Inferior parietal cortex (tissue), 1 donor: Measurements from ENCODE around the gene OR10A2.
"Not testable (repeated sequence)": the region's sequence is repeated elsewhere in the genome, so short reads cannot be mapped to it uniquely, and the experiment has no call there.

Experiments
- DNase-seq: peaks from one replicate; pipeline ENCODE4 v3.0.0-alpha.2; 2016; ENCODE audit errors: extremely low spot score

The OR10A2 gene

DNA sequence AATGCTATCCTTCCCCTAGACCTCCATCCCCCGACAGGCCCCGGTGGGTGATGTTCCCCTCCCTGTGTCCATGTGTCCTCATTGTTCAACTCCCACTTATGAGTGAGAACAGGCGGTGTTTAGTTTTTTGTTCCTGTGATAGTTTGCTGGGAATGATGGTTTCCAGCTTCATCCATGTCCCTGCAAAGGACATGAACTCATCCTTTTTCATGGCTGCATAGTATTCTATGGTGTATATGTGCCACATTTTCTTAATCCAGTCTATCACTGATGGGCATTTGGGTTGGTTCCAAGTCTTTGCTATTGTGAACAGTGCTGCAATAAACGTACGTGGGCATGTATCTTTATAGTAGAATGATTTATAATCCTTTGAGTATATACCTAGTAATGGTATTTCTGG is 24.9 kb downstream of the OR10A2 start:
- DNase-seq: not testable (repeated sequence)

DNA sequence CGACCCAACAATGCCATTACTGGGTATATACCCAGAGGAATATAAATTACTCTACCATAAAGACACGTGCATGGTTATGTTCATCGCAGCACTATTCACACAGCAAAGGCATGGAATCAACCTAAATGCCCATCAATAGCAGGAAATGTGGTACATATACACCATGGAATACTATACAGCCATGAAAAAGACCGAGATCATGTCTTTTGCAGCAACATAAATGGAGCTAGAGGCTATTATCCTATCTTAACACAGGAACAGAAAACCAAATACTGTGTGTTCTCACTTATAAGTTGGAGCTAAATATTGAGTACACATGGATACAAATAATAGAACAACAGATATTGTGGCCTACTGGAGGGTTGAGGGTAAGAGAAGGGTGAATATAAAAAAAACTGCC is 26.0 kb downstream of the OR10A2 start:
- no peak for DNase-seq

DNA sequence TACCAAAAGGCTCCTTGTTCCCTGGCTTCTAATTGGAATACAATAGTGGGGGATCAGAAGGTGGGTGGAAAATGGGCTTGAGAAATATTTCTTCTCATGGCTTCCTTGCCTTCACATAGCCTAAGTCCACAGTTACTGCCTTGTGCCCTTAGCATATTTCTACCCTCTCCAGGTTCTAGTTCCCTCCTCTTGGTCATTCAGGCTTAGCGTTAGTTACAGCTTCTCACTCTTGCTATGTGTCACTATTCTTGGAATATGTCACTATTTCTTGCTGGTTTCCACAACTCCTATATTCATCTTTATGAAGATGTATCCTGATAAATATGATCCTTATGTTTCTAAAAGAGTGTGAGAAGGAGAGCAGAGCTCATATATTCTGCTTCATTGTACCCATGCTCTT is 27.0 kb downstream of the OR10A2 start:
- DNase-seq: no peak

DNA sequence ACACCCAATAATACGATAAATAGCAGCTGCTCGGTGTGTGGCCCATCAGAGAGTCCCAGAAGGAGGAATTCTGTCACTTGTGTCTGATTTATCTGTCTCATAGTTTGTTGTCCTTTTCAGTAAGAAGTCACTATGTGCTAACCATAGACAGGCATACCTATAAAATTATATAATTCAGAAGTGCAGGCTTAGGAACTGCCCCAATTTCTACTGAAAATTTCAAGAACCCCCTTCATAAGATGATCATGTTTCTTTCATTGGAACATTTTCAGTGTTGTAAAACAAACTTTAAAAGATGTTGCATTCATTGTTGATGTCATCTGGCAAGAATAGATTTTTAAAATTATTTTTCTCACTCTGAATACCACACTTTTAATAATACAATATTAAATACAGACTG is 29.5 kb downstream of the OR10A2 start, which contains the start of gene OR2D2:
Gene OR2D2 (minus strand): TSS at position 101 of the 400 bp plus-strand sequence. CDS start 0 bp downstream, at position 101.
- no peak for DNase-seq

DNA sequence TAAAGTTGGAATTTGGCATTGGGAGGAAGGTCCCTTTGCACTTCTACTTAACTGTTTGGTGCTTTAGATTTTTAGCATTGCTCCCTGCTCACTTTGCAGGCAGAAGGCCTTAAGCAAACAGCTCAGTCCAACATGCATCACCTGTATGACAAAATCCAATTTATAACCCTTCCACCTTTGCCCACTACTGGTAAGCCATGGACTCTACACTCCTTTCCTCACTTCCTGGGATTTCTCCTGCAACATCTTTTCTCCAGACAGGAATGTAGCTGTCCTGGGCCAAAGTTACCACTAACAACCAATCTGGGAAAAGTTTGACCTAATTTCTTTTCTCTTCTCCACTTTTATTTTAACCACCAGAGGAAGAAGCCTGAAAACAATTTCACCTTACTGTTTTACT is 31.2 kb downstream of the OR10A2 start:
- no peak for DNase-seq

DNA sequence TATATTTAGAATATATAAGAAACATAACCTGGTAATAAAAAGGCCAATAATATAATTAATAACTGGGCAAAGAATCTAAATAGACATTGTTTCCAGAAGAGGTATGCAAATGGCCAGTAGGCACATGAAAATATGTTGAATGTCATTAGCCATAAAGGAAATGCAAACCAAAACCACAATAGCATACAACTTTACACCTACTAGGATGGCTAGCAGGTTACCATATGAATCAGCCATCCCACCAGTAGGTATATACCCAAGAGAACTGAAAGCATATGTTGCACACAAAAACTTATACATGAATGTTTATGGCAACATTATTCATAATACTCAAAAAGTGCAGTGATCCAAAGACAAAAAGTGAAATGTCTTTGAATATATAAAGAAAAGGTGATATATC is 32.2 kb downstream of the OR10A2 start:
- DNase-seq: no peak

DNA sequence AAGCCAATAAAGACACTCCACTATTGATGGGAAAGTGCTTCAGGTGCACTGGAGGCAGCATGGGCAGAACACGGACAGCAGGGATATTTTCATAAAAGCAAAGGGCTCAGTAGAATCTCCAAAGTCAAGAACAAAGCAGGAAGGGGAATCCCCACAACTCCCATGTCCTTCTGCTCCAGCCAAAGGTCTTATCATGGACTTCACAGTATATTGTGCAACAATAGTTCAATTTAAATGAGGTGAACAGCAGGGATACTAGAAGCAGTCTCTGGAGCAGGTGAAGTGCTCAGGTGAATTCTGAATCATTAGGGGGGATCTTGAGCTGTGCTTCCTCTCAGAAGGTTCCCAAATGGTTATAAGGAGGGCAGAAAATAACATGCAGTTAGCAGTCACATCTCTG is 36.1 kb downstream of the OR10A2 start:
- no peak for DNase-seq

DNA sequence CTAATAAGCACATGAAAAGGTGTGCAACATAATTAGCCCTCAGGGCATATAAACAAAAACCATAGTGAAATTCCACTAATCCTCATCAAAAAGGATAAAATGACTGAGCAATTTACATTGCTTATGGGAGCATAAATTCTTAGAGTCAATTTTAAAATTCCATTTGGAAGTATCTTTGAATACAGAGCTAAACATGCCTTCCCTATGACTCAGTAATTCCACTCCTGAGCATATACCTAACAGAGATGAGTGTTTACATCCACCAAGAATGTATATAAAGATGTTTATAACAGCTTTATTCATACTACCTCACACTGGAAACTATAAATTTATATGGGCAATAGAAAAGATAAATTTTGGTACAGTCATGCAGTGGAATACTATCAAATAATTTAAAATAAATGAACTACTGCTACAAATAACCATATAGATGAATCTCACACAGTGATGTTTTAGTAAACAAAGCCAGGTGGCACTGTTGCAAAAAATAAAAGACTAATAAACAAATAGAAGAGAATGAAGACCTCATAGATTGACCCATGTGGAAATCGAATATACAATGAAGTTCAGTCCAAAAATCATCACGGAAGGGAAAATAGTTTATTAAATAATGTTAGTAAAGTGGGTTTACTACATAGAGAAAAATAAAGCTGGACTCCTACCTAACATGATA is 37.6 kb downstream of the OR10A2 start:
- no peak for DNase-seq

DNA sequence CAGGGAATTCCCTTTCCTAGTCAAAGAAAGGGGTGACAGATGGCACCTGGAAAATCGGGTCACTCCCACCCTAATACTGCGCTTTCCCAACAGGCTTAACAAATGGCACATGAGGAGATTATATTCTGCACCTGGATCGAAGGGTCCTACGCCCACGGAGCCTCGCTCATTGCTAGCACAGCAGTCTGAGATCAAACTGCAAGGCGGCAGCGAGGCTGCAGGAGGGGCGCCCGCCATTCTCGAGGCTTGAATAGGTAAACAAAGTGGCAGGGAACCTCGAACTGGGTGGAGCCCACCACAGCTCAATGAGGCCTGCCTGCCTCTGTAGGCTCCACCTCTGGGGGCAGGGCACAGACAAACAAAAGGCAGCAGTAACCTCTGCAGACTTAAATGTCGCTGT is 41.9 kb downstream of the OR10A2 start:
- not testable (repeated sequence) for DNase-seq

DNA sequence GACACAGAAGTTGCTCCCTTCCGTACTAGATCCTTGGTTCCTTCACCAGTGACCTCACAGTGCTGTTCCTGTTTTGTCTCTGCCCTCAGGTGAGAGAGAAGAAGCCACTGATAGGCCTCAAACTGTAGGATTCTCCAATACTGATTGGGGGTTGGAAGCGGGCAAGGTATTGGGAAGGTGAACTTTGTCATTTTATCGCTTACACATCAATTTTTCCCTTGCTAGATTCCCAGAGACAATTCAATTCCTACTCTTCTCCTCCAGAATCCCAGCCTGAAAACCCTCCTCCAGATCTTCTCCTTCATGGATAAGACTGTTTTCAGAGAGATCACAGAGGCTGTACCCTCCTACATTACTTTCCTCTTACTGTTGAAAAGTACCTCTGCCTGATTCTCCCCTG is 48.5 kb downstream of the OR10A2 start:
- DNase-seq: no peak

DNA sequence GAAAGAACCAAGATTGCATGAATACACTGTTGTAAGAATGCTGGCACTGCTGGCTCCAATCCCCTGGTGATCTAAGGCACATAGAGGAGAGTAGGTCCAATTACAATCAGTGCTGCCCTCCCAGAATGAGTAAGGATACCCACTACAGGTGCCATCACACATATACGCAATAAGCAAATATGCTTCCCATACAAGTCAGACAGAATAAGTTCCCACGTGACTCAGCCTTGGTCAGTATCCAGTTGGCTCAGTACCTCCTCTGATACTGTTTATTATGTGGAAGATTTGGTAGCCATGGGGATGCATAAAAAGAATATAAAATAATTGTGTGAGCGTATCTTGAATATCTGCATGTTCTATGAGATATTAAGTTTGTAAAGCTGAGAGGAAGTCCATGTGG is 49.1 kb downstream of the OR10A2 start:
- DNase-seq: no peak

DNA sequence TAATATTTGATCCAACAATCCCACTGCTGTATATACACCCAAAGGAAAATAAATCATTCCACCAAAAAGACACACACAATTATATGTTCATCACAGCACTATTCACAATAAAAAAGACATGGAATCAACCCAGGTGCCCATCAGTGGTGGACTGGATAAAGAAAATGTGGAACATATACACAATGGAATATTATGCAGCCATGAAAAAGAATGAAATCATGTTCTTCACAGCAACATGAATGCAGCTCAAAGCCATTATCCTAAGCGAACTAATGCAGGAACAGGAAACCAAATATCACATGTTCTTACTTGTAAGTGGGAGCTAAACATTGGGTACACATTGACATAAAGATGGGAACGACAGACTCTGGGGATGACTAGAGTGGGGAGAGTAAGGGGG is 56.8 kb downstream of the OR10A2 start:
- no peak for DNase-seq

DNA sequence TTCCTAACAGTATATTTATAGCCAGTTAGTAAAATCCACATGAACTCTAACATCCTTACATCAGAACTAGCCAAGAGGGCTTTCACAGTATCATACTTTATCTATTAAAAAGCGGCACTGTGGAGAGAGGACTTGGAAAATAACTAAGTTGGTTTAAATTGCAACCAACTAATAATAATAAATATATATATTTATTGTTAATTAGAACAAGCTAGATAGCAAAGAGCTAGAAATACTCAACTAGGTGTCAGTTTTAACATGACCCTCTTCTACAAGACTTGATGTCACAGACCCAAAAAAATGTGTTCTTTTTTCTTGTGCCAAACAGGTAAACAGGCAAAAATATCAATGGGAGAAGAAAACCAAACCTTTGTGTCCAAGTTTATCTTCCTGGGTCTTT is 57.8 kb downstream of the OR10A2 start, which contains the start of gene OR2D3:
Gene OR2D3 (plus strand): TSS at position 301 of the 400 bp plus-strand sequence. CDS start 0 bp downstream, at position 301.
- no peak for DNase-seq
